GM21737 (cell line): ENCODE data around the gene LRRC37B.
"Not testable (repeated sequence)": the region's sequence is repeated elsewhere in the genome, so short reads cannot be mapped to it uniquely, and the experiment has no call there.

ENCODE experiments used
- ATAC-seq: cut with Tn5 transposase; IDR thresholded peaks from one replicate; pipeline ENCODE4 v1.9.1; 2021; ENCODE audit warnings: mild to moderate bottlenecking, moderate library complexity; ENCODE audit not compliant: unreplicated experiment

Gene LRRC37B

GRCh38 chr17:32084942-32085829, 78.0 kb downstream of the LRRC37B start:
- not testable (repeated sequence) for ATAC-seq

GRCh38 chr17:32086833-32087232, 79.7 kb downstream of the LRRC37B start:
- ATAC-seq = not testable (repeated sequence)

- ATAC-seq = not testable (repeated sequence)
Observed at GRCh38 chr17:32092062-32092461, 84.9 kb downstream of the LRRC37B start.

GRCh38 chr17:32099686-32100085, 92.5 kb downstream of the LRRC37B start:
- ATAC-seq = no peak

- not testable (repeated sequence) for ATAC-seq
Observed at GRCh38 chr17:32100323-32100722, 93.1 kb downstream of the LRRC37B start.

GRCh38 chr17:32100971-32101631, 93.9 kb downstream of the LRRC37B start:
- no peak for ATAC-seq

- no peak for ATAC-seq
Observed at GRCh38 chr17:32102172-32102571, 95.0 kb downstream of the LRRC37B start.

GRCh38 chr17:32102646-32103186, 95.5 kb downstream of the LRRC37B start:
- ATAC-seq = no peak
